Mammary epithelial cell (primary cell): ENCODE results near the gene FBXO38.

ENCODE experiments used
- EZH2 ChIP-seq: IDR thresholded peaks from 2 replicates; pipeline ENCODE4 v1.6.1; 2012; ENCODE audit warnings: low read length, inconsistent platforms, borderline replicate concordance
- TF ChIP-seq, protein P1 (sequence below), 2 donors: IDR thresholded peaks in 1 of 2; conservative IDR thresholded peaks in 1 of 2; 2 replicates each; pipeline ENCODE4 v1.5.1; 2011 to 2012; ENCODE audit warnings: inconsistent platforms in 2 of 2, low read length in 2 of 2, mild to moderate bottlenecking in 2 of 2, control low read depth in 1 of 2, low read depth in 1 of 2; ENCODE audit not compliant: insufficient read depth in 1 of 2; ENCODE audit errors: extremely low read depth in 1 of 2

DNA sequence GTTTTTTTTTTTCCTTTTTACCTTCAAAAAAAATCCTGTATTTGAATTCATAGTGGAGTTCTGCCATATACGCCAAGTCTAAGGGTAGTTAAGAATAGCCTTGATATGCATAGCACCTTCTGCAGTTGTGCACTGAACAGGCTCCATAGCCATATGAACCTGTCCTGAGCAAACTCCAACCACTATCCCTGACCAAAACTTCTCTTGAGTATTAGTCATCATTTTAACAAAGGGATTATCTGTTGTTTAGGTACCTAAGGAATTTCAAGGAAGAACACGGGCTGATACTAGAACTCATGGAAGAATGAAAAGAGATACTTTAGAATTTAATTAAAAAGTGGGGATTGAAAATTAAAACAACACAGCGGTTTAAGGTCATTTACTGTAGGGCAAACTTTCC, 1.9 kb upstream of the FBXO38 start:
- no peak for TF ChIP-seq EZH2
- TF ChIP-seq, protein P1, sequence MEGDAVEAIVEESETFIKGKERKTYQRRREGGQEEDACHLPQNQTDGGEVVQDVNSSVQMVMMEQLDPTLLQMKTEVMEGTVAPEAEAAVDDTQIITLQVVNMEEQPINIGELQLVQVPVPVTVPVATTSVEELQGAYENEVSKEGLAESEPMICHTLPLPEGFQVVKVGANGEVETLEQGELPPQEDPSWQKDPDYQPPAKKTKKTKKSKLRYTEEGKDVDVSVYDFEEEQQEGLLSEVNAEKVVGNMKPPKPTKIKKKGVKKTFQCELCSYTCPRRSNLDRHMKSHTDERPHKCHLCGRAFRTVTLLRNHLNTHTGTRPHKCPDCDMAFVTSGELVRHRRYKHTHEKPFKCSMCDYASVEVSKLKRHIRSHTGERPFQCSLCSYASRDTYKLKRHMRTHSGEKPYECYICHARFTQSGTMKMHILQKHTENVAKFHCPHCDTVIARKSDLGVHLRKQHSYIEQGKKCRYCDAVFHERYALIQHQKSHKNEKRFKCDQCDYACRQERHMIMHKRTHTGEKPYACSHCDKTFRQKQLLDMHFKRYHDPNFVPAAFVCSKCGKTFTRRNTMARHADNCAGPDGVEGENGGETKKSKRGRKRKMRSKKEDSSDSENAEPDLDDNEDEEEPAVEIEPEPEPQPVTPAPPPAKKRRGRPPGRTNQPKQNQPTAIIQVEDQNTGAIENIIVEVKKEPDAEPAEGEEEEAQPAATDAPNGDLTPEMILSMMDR (conservative IDR thresholded peaks at IDR 0.05 in 1 of 2, IDR thresholded peaks at IDR 0.05 in 1 of 2; ENCODE audit: extremely low read depth in 1 of 2, insufficient read depth in 1 of 2, low read depth in 1 of 2, low read length in 2 of 2): no peak
